LoVo (cell line): ENCODE results near the gene TOM1L1.

Source experiments
- DNase-seq: peaks from one replicate; pipeline ENCODE4 v3.0.0-alpha.2; 2016; ENCODE audit warnings: low spot score

TOM1L1 gene

DNA sequence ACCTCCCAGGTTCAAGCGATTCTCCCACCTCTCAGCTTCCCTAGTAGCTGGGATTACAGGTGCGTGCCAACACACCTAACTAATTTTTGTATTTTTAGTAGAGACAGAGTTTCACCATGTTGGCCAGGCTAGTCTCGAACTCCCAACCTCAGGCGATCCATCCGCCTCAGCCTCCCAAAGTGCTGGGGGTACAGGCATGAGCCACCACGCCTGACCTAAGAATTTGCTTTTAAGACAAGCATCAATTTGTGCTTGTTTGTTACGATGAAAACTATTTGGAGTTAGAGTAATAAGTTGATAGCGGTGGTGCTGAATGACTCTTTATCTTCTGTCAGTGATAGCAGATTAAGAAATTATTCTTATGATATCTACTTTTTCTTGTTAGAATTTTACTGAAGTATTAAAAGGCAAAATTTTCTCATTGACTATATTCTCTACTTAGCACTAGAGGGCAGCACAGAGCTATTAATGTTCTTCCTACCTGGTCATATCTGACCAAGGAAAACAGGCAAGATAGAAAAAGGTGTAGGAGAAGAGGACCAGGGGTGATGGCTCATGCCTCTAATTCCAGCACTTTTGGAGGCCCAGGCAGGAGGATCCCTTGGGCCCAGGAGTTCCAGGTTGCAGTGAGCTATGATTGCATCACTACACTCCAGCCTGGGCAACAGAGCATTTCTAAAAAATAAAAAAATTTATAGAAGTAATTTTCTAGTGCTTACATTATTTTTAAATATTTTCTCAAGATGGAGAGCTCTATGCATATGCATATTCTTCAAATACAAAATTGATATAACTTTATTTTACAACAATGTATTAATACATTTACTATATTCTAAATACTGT is 92.4 kb downstream of the TOM1L1 start:
- DNase-seq: peak; percentile 74

DNA sequence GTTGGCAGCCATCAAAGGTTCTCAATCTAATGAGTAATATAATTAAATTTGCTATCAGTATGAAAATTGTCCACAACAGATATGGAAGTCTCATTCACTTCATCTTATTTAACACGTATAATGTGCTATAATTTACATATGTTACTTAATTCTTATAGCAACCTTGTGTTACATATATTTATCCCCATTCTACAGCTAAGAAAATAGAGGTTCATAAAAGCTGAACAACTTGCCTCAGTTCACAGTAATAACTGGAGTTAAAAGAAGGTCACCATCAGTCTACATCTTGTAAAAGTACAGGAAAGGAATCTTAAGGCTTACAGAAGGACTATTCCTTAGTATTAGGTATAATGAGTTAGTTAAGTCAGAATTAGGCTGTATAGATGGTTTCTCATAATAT is 95.8 kb downstream of the TOM1L1 start:
- no peak for DNase-seq

DNA sequence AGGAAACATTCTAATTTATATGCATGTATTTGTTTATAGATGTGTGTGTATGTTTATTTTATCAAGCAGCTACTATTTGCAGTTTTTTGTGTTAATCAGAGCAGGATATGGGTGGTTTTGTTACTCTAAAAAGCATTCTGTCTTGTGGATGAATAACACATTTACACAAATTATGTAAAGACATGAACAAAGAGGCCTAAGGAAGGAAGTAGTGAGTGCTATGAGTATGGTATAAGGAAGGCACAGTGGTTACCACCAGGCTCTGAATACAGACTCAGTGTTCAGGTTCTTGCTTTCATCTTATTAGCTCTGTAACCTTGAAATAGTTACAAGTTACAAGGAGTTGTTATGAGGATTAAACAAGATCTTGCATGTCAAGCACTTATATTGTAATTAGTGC is 101.8 kb downstream of the TOM1L1 start:
- no peak for DNase-seq

DNA sequence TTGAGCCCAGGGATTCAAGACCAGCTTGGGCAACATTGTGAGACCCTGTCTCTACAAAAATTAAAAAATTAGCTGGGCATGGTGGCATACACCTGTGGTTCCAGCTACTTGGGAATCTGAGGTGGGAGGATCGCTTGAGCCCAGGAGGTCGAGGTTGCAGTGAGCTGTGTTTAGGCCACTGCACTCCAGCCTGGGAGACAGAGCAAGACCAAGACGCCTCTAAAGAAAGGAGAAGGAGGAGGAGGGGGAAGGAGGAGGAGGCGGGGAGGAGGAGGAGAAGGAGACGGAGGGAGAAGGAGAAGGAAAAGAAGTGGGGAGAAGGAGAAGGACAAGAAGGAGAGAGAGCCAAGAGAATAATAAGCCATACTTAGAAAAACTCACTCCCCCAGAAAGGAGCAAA is 103.8 kb downstream of the TOM1L1 start:
- no peak for DNase-seq

DNA sequence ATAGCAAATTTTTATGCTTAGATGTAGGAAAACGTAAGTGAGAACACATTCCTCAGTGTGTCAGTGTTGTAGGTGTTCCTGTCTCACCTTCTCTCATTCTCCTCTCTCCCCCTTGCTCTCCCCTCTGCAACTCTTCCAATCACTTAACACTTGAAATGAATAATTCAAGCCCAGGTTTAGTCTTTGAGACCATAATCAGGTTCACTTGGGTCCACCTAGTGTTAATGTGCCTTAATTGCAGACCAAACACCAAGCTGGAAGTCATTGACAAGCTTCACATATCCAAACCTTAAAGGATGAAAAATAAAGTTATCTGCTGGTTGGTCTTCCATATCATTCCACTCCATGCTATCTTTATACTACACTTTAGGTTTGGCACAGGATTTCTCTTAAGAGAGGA is 104.9 kb downstream of the TOM1L1 start:
- DNase-seq: peak; percentile 6
